ENCODE data around the gene SLC1A7.

SLC1A7 gene

GRCh38 chr1:53089478-53090226 is 52.8 kb downstream of the SLC1A7 start:
- DNase-seq = no peak

- DNase-seq = no peak
Measured at GRCh38 chr1:53088616-53089300, 53.7 kb downstream of the SLC1A7 start.

- no peak for DNase-seq
Measured at GRCh38 chr1:53087332-53088285, 54.8 kb downstream of the SLC1A7 start.

DNA sequence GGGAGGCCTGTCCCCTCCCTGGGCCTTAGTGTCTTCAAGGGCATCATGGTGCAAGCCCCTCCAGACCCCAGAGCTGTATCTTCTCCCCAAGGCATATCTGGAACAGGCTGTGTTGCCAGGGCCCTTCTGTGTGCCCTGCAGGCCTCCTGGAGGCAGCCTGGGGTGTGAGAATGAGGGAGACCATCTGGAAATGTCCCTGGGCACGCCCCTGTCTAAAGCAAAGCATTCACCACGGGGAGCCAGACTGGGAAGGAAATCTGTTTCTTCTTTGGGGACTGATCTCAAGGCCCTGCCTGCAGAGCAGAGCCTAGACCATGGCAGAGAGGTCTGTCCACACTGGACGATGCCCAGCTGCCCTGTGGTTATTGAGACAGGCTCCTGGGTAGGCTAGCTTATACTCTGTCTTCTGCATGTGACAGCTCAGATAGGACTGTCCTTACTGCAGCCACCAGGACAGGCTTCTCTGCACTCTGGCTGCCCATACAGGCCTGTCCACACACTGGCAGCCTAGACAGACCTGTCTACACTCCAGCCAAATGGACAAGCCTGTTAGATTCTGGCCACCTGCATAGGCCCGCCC is 55.9 kb downstream of the SLC1A7 start:
- DNase-seq = no peak

- DNase-seq = no peak
Measured at GRCh38 chr1:53085405-53085804, 57.0 kb downstream of the SLC1A7 start.

DNA sequence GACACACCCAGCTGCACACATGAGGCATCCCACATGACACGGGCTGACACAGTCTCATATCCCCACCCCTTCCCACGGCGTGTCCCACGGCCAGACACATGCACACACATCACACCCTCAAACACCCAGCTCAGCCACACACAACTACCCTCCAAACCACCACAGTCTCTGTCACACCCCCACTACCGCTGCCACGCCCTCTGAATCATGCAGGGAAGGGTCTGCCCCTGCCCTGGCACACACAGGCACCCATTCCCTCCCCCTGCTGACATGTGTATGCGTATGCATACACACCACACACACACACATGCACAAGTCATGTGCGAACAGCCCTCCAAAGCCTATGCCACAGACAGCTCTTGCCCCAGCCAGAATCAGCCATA is 57.9 kb downstream of the SLC1A7 start:
- DNase-seq = no peak

DNA sequence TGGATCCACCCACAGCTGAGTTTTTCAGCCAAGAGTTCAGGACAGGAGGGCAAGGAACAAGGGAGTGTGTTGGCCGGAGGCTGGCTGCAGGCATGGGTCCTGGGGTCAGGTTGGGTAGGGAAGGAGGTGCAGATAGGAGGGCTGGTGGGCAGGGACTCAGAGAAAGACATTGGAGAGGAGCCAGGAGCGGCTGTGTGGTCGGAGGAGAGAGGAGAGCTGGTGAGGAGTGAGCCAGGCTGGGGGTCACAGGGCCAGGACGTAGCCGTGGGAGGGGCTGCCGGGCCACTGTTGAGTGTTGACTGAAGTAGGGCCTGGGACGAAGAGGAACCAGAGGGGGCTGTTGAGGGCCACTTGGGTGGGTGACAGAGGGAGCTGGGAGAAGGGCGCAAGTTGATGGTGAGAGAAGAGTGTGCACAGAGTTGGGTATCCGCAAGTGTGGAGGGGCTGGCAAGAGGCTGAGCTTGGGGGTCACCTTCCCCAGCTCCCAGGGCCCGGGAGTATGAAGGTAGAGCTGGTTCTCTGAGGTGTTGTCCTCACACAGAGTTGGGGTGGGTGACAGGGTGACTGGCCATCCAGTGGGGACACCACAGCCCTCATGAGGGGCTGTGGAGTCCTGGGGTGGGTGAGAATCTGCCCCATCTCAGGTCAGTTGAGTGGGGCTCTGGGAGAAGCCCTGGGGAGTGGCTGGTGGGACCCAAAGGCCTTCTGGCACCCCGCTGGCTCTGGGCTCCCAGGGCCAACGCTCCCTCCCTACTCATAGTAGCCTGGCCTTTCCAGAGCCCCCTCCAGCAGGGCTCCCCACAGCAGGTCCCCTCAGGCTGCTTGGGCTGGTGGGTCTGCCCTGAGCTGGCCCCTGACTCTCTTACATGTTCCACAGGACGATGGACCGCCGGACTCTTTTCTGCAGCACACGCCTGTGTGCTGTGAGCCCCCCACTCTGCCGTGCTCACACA is 58.5 kb downstream of the SLC1A7 start:
- DNase-seq = no peak

DNA sequence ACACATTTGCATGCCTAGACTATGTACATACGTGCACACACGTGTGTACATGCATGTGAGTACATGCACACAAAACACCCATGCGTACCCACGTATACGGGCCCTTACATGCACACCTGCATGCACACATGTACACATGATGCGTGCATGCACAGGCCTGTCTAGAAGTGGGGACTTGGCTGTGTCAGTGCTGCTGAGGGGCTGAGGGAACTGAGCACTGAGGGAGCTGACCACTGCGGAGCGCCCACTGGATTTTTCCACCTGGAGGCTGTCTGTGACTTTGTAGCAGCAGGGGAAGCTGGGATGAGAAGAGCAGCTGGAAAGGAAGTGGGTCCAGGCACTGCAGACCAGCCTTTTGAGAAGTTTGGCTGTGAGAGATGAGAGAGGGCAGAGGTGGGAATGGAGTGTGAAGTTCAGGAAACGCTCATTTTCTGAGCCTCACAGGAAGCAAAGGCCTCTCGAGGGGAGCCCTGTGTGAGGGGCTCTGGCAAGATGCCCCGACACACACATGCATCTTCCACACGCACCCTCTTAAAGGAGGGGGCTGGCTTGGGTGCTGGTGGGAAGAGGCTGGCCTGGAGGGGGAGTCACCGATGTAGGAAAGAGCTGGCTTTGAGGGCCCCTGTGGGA is 59.5 kb downstream of the SLC1A7 start:
- no peak for DNase-seq

DNA sequence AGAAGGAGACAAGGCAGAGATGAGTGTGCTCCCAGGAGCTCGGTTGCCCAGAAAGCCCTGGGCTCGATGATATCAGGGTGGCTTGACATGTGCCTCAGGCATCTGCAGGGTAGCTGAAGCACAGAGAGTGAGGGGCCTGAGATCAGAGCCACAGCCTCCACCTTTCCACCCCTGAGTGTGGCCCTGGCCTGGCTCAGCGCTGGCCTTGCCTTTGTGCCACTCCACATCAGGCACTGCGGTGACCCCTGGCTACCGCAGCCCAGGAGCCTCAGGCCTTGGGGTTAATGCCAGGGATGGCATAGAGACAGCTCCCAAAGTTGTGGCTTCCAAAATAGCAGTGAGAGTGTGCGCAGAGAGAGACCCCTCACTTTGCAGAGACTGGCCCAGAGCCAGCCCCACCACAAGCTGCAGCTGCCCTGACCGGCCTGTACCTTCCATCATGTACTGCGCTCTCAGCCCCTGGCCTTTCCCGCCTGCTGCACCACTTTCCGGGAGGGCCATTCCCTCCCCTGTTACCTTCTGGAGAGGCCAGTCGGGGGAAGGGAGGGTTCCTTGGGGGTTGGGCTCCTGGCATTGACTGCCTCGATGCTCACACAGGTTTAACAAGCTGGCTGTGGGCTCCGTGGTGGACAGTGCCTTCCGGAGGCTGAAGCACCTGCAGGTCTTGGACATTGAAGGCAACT is 60.9 kb downstream of the SLC1A7 start:
- DNase-seq = no peak

DNA sequence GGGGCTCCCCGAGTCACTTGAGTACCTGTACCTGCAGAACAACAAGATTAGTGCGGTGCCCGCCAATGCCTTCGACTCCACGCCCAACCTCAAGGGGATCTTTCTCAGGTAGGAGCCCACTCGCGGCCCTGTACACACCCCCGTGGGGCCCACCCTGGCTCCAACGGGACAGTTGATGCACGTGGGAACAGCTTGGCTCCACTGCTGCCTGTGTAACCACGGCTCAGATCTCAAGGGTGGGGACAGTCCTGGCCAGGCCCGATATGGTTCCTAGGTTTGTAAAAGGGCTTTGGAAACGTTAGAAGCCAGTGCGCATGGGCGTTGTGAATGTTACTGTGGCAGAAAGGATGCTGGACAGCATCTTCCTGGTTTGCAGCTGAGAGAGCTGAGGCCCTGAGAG is 61.7 kb downstream of the SLC1A7 start:
- DNase-seq = no peak

GRCh38 chr1:53080041-53080440 is 62.4 kb downstream of the SLC1A7 start:
- no peak for DNase-seq

GRCh38 chr1:53079251-53079650 is 63.2 kb downstream of the SLC1A7 start:
- no peak for DNase-seq

DNA sequence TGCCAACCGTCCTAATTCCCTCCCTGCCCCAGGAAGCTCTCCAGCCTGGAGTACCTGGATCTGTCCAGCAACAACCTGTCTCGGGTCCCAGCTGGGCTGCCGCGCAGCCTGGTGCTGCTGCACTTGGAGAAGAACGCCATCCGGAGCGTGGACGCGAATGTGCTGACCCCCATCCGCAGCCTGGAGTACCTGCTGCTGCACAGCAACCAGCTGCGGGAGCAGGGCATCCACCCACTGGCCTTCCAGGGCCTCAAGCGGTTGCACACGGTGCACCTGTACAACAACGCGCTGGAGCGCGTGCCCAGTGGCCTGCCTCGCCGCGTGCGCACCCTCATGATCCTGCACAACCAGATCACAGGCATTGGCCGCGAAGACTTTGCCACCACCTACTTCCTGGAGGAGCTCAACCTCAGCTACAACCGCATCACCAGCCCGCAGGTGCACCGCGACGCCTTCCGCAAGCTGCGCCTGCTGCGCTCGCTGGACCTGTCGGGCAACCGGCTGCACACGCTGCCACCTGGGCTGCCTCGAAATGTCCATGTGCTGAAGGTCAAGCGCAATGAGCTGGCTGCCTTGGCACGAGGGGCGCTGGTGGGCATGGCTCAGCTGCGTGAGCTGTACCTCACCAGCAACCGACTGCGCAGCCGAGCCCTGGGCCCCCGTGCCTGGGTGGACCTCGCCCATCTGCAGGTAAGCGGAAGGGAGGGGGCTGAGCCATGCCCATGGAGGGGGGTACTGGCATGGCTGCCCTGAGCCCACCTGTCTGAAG is 63.9 kb downstream of the SLC1A7 start:
- DNase-seq = no peak

DNA sequence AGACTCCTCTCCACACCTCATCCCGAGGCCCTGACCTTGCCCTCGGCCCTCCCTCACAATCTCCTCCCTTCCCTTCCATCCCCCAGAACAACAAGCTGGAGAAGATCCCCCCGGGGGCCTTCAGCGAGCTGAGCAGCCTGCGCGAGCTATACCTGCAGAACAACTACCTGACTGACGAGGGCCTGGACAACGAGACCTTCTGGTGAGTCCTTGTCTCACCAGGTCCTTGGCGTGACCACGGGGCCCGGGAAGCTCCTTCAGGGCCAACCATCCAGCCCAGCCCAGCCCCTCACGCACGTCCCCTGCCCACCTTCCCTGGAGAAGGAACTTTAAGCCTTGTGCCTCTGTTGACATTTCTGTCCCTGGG is 64.9 kb downstream of the SLC1A7 start:
- no peak for DNase-seq

DNA sequence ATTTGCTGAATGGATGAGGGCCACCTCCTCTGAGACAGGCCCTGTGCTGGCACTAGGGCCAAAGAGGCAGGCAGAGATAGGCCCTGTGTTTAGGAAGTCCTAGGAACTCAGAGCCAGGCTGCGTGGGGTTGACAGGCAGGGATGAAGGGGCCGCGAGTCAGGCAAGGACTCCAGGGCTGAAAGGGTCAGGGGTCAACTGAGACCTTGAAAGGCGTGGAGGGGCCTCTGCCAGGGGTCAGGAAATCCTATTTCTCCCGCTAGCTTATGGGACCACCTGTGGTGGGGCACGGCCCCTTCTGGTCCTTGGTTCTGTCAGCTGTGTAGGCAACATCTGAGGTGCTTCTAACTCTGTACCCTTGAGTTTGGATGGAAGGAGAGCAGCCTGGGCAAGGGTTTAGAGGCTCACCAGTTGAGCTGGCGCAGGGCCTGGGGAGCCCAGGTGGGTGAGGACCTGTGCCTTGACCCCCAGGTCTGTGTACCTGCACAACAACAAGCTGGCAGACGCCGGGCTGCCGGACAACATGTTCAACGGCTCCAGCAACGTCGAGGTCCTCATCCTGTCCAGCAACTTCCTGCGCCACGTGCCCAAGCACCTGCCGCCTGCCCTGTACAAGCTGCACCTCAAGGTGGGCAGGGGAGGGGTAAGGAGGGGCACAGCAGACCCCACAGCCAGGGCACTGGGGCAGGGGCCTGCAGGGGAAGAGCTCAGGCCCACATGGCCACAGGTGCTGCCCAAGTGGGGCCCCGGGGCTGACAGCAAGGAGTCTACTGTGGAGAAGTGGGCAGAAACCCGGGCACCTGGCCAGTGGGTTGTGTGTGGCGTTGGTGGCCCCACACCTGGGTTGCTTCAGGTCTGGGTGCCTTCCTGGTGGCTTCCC is 65.5 kb downstream of the SLC1A7 start:
- no peak for DNase-seq

- no peak for DNase-seq
Measured at GRCh38 chr1:53076165-53076564, 66.3 kb downstream of the SLC1A7 start.

- no peak for DNase-seq
Measured at GRCh38 chr1:53075761-53076163, 66.7 kb downstream of the SLC1A7 start.

- no peak for DNase-seq
Measured at GRCh38 chr1:53075206-53075605, 67.2 kb downstream of the SLC1A7 start.

Measured in T-helper 1 cell (primary cell).